Activated T-helper 1 cell treated with anti-CD3 and anti-CD28 coated beads, Interleukin-2, amount 50 U/mL, for 16 hours (primary cell): Measurements from ENCODE around the gene MCM5.

ENCODE experiments used
- DNase-seq, 2 donors: peaks; one replicate each; pipeline ENCODE4 v3.0.0-alpha.2; 2020; ENCODE audit warnings: low read depth in 1 of 2, low spot score in 1 of 2

MCM5 gene

DNA sequence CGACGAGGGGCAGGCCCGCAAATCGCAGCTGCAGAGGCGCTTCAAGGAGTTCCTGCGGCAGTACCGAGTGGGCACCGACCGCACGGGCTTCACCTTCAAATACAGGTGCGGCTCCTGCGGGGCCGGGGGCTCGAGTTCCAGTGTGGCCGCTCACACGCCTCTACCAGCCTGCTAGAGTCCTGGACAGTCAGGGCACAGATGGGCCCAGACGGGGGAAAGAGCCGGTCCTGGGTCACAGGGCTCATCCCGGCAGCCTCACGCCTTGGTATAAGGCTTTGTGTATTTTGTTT lies 506 bp downstream of the MCM5 start:
- DNase-seq, result no peak

DNA sequence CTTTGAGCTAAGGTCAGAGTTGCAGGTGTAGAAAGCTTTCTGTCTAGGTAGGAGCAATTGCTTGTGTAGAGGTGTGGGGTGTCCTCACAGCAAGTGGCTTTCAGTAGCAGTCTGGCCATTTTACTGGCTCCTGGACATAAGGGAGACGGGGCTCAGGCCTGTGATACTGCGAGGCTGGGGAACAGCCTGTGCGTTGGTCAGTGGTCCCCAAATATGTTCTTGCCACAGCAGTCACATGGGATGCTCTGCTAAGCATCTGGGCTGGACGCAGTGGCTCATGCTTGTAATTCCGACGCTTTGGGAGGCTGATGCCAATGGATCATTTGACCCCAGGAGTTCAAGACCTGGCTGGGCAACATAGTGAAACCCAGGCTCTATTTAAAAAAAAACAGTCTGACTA lies 1.9 kb downstream of the MCM5 start:
- DNase-seq, result no peak

DNA sequence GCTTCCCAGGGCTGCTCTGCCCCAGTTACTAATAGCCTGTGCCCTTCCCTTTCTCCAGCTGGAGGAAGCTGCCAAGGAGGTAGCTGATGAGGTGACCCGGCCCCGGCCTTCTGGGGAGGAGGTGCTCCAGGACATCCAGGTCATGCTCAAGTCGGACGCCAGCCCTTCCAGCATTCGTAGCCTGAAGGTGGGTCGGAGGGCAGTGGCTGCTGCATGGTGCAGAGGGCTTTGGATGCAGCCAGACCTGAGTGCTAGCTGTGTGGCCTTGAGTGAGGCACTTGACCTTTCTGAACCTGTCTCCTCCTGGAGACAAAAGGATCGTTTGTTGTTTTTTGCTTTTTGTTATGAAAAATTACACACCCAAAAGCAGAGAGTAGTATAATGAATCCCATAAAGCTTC lies 3.4 kb downstream of the MCM5 start:
- no peak for DNase-seq

DNA sequence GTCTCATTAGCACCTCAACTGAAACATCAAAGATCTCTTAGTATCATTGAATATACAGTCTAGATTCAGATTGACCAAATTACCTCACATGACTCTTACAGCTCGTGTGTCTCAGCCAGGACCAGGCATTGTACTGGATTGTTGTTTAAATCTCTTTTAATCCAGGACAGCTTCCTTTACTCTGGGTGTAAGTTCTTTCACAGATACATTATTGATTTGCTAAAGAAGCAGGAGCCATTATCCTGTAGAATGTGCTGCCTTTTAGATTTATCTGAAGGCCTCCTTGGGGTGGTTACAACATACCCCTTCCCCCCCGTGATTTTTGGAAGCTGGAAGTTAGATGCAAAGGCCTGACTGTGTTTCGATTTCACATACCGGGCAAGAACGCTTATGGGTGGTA lies 4.2 kb downstream of the MCM5 start:
- no peak for DNase-seq

DNA sequence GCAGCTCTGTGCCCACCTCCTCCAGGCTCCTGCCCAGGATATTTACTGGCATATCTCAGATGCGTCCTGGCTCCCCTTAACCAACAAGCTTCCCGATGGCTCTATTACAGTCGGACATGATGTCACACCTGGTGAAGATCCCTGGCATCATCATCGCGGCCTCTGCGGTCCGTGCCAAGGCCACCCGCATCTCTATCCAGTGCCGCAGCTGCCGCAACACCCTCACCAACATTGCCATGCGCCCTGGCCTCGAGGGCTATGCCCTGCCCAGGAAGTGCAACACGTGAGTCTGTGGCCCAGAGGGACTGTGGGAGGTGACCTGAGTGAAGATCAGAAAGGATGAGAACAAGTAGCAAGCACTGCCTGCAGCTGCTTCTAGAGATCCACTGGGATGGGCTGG lies 6.5 kb downstream of the MCM5 start:
- no peak for DNase-seq

DNA sequence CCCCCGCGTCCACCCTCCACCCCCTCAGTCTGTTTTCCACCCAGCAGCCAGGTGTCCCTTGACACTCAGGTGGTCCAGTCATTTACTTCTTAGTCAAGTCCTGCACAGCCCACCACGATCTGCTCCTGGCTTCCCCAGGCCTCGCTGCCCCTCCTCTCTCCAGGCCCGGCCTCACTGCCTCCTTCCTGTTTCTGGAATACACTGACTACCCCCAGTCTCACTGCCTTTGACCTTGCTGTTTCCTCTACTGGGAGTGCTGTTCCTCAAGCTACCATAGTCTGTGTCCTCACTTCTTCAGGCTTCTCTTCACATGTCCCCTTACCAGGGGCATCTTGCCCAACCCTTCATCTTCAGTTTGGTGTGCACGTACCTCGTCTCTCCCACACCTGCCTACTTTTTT lies 7.4 kb downstream of the MCM5 start:
- no peak for DNase-seq

DNA sequence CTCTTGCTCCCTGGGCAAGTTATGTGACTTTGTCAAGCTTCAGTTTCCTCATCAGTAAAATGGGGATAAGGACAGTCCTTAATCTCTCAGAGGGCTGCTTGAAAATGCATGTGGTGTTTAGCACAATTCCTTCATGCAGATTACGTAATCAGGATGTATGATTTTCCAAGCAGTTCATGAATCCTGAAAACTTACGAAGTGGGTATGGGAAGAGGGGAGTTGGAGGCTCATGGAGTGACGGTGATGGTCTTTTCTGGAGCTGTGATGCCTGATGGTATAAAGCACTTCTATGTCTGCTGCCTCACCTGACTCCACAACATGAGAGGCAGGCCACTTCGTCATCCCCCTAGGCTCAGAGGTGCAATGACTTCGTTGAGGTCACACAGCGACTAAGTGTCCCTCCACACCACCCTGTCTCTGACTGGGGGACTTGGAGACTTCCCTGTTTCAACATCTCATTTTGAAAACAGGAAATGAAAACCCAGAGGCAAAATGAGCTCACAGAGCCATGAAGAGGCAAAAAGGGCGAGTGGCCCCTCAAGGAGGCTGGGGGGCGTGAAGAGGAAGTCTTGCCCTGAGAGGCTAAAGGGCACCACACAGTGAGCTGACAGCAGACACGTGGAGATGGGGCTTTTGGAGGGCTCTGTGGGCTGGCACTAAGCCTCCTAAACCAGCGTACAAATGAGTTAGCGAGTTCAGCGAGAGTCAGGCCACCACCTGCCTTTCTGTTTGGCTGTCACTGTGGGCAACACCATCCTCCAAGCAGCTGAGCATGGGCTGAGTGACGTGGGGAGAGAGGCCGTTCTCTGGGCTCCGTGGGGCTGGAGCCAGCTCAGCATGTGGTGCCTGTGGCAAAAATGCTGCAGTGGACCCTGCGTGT lies 10.1 kb downstream of the MCM5 start:
- DNase-seq, result no peak

DNA sequence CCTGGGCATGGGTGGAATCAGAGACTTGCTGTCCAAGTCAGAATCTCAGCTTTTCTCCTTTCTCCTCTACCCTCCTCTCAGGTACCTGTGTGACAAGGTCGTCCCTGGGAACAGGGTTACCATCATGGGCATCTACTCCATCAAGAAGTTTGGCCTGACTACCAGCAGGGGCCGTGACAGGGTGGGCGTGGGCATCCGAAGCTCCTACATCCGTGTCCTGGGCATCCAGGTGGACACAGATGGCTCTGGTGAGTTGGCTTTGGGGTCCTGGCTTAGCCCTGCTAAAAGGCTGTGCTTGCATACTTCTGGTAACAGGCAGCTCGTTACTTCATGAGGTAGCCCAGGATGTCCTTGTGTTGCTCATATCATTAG lies 10.7 kb downstream of the MCM5 start:
- DNase-seq, result no peak

DNA sequence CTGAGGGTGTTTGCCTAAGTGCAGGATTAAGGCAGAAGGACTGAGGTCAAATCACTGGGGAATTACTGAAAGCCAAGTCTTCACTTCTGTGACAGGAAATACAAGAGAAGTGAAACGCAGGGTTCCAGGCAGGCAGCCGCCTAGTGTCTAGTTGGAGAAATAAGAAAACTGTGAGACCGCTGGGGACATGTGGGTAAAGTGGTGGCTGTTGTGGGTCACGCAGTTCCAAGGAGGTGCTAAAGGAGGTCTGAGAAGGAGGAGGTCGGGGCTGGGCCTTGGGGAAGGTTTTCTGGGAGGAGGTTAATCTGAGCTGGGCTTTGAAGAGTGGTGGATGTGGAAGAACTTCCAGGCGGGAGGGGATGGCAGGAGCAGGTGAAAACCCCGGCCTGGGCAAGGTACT lies 11.2 kb downstream of the MCM5 start:
- no peak for DNase-seq

DNA sequence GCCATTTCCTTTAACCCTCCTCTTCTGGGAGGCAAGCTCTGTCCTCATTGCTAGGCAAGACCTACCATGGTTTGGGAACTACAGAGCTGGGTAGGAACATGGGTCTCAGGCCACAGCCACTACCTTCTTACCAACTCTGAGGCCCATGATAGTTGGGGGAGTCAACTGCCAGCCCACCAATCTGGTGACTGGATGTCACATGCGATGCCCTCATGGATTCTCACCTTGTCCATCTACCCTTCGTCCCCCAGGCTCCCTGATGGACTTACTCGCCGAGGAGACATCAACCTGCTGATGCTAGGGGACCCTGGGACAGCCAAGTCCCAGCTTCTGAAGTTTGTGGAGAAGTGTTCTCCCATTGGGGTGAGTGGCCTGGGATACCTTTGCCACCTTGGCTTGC lies 13.7 kb downstream of the MCM5 start:
- no peak for DNase-seq

DNA sequence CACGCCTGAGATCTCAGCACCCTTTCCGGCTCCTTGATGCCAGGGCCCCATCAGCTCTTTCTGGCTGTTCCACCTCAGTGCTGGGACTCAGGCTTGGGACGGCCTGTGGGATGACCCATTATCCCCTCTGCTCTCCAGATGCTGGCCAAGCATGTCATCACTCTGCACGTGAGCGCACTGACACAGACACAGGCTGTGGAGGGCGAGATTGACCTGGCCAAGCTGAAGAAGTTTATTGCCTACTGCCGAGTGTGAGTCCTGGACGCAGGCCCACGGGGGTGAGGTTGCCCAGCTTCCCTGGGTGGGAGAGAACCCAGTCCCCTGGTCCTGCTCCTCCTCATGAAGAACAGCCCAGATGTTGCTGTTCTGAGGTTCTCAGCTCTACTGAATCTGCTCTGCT lies 17.7 kb downstream of the MCM5 start:
- no peak for DNase-seq

DNA sequence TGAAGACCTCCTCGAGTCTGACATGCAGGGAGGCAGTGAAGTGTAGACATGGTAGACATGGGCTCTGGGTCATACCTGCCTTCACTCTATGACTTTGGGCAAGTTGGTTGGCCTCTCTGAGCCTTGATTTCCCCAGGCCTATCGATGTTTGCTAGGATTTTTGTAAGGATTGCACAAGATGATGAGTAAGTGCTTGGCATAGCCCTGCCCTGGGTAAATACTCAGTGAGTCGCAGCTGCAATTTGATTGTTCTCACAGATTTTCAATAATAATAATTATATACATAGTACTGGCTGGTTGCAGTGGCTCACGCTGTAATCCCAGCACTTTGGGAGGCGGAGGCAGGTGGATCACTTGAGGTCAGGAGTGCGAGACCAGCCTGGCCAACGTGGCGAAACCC lies 18.1 kb downstream of the MCM5 start:
- no peak for DNase-seq

DNA sequence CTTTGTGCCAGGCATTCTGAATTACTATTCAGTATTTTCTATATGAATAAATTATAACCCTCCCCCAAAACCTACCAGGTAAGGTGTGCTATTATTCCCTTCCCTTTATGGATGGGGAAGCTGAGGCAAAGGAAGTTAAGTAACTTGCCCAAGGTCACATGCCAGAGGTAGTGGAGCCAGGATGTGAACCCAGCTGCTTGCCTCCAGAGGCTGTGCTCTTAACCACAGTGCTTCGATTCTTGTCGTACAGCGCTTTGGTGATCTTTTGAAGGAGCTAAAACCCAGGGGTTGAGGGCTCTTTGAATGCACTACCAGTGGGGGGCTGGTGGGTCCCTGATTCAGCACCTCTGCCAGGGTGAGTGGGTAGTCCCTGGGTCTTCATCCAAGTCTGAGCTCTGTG lies 18.8 kb downstream of the MCM5 start:
- DNase-seq, result no peak

DNA sequence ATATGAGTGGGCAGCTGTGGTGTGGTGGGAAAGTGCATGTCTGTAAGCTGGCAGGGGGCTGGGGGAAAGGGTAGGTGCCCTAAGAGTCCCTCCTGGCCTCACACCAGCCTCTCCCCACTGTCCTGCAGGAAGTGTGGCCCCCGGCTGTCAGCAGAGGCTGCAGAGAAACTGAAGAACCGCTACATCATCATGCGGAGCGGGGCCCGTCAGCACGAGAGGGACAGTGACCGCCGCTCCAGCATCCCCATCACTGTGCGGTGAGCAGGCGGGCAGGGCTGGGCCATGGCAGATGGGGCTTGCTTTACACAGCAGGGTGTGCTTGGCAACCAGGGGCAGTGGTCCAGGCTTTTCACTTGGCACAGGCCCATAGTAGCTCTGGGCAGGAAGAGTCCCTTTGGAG lies 19.8 kb downstream of the MCM5 start:
- no peak for DNase-seq

DNA sequence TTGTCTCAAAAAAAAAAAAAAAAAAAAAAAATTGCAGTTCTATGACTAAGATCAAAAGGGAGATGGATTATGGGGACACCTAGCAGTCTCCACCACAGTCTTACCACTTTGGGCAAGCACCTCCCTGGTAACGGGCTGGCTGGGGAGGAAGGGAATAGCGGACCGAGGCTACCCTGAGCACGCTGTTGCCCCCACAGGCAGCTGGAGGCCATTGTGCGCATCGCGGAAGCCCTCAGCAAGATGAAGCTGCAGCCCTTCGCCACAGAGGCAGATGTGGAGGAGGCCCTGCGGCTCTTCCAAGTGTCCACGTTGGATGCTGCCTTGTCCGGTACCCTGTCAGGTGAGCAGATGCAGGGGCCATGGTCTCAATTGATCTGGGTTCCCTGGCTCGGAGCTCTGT lies 21.2 kb downstream of the MCM5 start:
- no peak for DNase-seq

DNA sequence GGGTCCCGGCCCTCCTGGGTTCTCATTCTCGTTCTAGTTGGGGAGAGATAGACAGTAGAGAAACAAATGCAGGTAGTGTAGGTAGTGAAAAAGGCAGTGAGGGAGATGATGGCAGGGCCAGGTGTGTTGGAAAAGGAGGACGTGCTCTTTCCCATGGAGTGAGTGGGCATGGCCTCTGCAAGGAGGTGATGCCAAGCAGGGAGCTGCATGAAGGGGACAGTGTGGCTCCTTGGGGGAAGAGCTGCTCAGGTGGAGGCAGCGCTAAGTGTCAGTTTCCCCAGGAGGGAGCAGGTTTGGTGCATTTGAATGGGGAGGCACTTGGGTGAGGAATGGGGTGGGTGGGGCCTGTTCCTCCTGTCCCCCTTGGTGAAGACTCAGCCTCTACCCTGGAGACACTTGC lies 22.2 kb downstream of the MCM5 start:
- DNase-seq, result no peak

DNA sequence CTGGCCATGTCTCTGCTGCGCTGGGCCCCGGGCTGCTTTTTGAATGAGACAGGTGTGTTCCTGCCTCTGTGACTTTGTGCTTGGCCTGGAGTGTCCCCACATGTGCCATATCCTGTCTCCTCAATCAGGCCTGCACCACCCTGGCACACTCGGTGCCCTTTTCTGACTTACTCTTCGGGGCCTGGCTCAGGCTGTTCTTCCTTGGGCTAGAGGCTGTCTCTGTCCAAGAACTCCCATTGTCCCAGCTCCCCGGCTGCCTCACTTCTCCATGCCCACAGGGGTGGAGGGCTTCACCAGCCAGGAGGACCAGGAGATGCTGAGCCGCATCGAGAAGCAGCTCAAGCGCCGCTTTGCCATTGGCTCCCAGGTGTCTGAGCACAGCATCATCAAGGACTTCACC lies 23.0 kb downstream of the MCM5 start:
- DNase-seq, result no peak

DNA sequence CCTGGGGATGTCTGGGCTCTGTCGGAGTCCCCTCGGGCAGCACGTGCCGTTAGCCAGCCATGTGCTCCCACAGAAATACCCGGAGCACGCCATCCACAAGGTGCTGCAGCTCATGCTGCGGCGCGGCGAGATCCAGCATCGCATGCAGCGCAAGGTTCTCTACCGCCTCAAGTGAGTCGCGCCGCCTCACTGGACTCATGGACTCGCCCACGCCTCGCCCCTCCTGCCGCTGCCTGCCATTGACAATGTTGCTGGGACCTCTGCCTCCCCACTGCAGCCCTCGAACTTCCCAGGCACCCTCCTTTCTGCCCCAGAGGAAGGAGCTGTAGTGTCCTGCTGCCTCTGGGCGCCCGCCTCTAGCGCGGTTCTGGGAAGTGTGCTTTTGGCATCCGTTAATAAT lies 24.1 kb downstream of the MCM5 start:
- no peak for DNase-seq

DNA sequence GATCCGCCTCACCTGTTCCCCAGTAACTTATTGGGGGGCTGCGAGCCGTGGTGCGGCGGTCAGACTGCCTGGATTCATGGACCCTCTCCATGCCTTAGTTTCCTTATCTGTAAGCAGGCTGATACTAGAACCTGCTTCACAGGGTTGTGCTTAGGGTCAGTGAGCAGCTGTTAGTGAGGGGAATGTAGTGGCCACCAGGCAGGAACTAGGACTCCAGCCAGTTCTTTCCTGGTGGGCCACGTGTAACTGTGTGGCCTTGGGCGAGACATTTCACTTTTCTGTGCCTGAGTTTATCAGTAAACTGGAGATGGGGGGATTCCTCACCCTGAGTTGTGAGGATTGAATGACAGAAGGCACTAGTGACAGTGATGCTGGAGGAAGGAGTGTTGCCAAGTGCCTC lies 24.8 kb downstream of the MCM5 start:
- no peak for DNase-seq

DNA sequence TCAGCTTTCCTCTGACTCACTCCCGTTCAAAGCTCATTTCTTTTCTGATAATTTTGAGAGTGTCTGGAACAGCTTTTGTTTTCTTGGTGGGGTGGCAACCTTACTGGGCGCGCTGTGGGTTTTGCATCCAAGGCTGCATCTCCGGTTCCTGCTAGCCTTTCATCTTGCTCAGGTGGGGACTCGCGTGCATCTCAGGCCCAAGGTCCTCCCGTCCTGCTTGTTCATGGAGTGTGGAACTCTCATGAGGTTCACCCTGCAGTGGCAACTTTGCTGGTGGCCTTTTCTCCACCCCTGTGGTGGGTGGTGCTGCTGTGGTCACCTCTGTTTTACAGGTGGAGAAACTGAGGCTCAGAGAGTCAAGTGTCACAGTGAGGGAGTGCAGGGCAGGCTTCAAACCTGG lies 25.6 kb downstream of the MCM5 start:
- DNase-seq, result no peak

DNA sequence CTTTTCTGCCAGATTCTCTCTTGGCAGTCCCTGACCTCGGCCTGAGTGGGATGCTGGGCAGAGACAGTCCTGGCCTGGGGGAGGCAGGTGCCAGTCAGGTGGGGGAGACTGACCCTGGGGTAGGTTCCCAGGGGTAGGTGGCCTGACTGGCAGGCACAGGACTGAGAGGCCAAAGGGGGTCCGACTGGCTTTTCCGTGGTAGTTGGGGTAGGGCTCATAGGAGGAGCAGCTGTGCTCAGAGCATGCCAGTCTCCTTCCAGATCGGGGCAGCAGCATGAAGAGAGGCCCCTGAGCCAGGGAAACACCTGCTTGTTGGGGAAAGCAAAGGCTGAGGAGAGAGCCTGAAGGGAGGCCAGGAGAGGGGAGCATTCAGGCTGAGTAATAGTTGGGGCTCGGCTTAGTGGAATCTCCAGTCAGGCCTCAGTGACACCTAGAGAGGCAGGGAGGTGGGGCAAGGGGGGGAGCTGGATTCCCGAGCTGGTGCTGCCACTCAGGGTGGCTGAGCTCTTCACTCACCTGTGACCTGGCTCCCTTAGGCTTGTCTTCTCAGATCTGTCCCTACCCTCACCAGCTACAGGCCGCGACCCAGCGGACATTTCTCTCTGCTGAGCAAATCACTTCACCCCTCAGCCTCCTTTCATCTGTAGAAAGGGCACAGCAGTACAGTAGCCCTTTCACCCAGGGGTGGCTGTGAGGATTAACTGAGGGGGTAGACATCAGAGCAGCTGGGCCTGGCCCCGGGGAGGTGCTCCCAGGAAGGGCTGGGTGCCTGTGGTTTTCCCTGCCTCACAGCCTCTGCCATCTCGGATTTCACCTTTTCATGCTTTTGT lies 26.2 kb downstream of the MCM5 start:
- no peak for DNase-seq

DNA sequence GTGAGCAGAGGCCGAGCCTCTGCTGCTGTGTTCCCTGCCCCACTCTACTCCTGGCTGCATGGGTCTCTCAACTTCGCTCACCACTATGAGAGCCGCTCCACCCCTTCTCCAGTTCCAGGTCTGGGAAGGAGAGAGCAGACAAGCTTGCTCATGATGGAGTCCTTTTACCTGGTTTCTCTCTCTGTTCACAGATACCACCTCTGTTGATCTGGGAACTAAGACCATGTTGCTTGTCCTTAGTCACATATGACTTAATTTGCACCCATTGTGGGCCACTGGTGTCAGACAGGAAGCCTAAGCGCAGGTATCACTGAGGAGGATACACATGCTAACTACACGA lies 26.8 kb downstream of the MCM5 start:
- no peak for DNase-seq

DNA sequence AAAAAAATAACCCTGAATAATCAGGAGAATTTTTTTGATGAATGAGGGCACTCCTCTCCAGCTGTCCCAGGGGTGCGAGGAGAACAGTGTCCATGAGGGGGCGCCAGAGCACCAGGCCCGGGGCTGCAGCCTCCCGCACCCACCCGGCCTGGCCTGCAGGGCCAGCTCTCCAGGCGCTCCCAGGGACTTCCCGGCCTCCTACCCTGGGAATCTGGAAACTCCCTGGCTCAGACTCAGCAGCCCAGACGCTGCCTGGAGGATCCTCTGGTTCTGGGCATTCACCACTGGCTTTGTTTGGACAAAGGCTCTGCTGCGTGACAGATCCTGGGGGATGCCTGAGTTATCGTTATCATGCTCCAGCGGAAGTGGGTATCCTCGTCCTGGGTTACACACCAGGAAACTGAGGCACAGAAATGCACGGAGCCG lies 31.0 kb downstream of the MCM5 start:
- DNase-seq, result peak; percentile 35 to 43
